ENCODE measurements around the gene CENPC. TPM values are rescaled to one million over a fixed set of nuclear protein-coding genes. Genes with fewer than 3 reads are reported as not detected.

Gene CENPC
- total RNA-seq, result 10 to 100 TPM; 33.2 to 33.7 TPM

GRCh38 chr4:67545199-67546003 is at the start of gene CENPC:
Gene CENPC (minus strand): TSS chr4:67545503. CDS start chr4:67545355, 148 bp downstream.
- Mint-ChIP-seq H3K27ac (peak within 1 kb of the TSS; percentile 97), H3K36me3 (ENCODE audit: low read depth) (peaks cover 36% of the 10 kb centered on the region), H3K27me3 (ENCODE audit: low read depth) (no peaks in the 10 kb centered on the region), H3K4me1 (ENCODE audit: low read depth) (peaks cover 37% of the 10 kb centered on the region), H3K4me3 (peak within 1 kb of the TSS; percentile 97), H3K9me3 (ENCODE audit: insufficient read depth) (no peaks in the 10 kb centered on the region)
- peak; percentile 98 for ATAC-seq
- ChIA-PET CTCF (interaction anchor here (1.1 to 2.4 kb wide), 4 partner anchors 80 to 201 kb away, joined by 3 to 9 read pairs (median 5); partner anchors contain the start of gene UBA6), POLR2A (interaction anchor here (0.6 to 3.1 kb wide), 12 partner anchors 8 to 804 kb away, joined by 3 to 27 read pairs (median 4); partner anchors contain the start of genes UBA6 and YTHDC1)
- DNase-seq, result peak; percentile 98

- no peaks in the 10 kb centered on the region for H3K9me3 Mint-ChIP-seq (ENCODE audit: insufficient read depth)
- peaks cover 52% of the 10 kb centered on the region for H3K36me3 Mint-ChIP-seq (ENCODE audit: low read depth)
- no peaks in the 10 kb centered on the region for H3K4me1 Mint-ChIP-seq (ENCODE audit: low read depth)
- H3K27me3 Mint-ChIP-seq (ENCODE audit: low read depth), result no peaks in the 10 kb centered on the region
- no peak overlapping the region for H3K4me3 Mint-ChIP-seq
- DNase-seq, result no peak
- no peak overlapping the region for H3K27ac Mint-ChIP-seq
- no peak for ATAC-seq
- POLR2A ChIA-PET, result interaction anchor here (0.9 kb wide), 1 partner anchor 9 kb away, joined by 3 read pairs; no protein-coding TSS in a partner anchor
- CTCF ChIA-PET, result no interaction called here
These were observed 48.5 kb upstream of the CENPC start for GRCh38 chr4:67593741-67594175.

- ATAC-seq, result no peak
- peaks cover 47% of the 10 kb centered on the region for H3K36me3 Mint-ChIP-seq (ENCODE audit: low read depth)
- DNase-seq, result no peak
- H3K4me3 Mint-ChIP-seq, result no peak overlapping the region
- ChIA-PET CTCF (interaction anchor here (1.1 kb wide), 1 partner anchor 19 kb away, joined by 3 read pairs; no protein-coding TSS in a partner anchor), POLR2A (interaction anchor here (1.0 kb wide), 1 partner anchor 113 kb away, joined by 5 read pairs; no protein-coding TSS in a partner anchor)
- peaks cover 2% of the 10 kb centered on the region for H3K4me1 Mint-ChIP-seq (ENCODE audit: low read depth)
- no peaks in the 10 kb centered on the region for H3K27me3 Mint-ChIP-seq (ENCODE audit: low read depth)
- H3K9me3 Mint-ChIP-seq (ENCODE audit: insufficient read depth), result no peaks in the 10 kb centered on the region
- H3K27ac Mint-ChIP-seq, result no peak overlapping the region
These were observed 41.9 kb upstream of the CENPC start for GRCh38 chr4:67587156-67587555.

GRCh38 chr4:67584496-67584895 is 39.2 kb upstream of the CENPC start:
- DNase-seq, result no peak
- ChIA-PET POLR2A (interaction anchor here (1.2 kb wide), 1 partner anchor 82 kb away, joined by 3 read pairs; no protein-coding TSS in a partner anchor), CTCF (interaction anchor here (0.7 kb wide), 1 partner anchor 31 kb away, joined by 5 read pairs; no protein-coding TSS in a partner anchor)
- no peaks in the 10 kb centered on the region for H3K9me3 Mint-ChIP-seq (ENCODE audit: insufficient read depth)
- no peak overlapping the region for H3K27ac Mint-ChIP-seq
- H3K4me3 Mint-ChIP-seq, result no peak overlapping the region
- peaks cover 20% of the 10 kb centered on the region for H3K4me1 Mint-ChIP-seq (ENCODE audit: low read depth)
- H3K27me3 Mint-ChIP-seq (ENCODE audit: low read depth), result no peaks in the 10 kb centered on the region
- H3K36me3 Mint-ChIP-seq (ENCODE audit: low read depth), result peaks cover 53% of the 10 kb centered on the region
- no peak for ATAC-seq

- Mint-ChIP-seq H3K4me1 (ENCODE audit: low read depth) (peaks cover 24% of the 10 kb centered on the region), H3K27me3 (ENCODE audit: low read depth) (no peaks in the 10 kb centered on the region), H3K9me3 (ENCODE audit: insufficient read depth) (peaks cover 5% of the 10 kb centered on the region), H3K27ac (peak overlapping the region; percentile 78), H3K36me3 (ENCODE audit: low read depth) (peaks cover 56% of the 10 kb centered on the region), H3K4me3 (peak overlapping the region; percentile 20)
- no peak for DNase-seq
- ATAC-seq, result peak; percentile 29
- POLR2A ChIA-PET, result interaction anchor here (1.6 kb wide), 1 partner anchor 121 kb away, joined by 3 read pairs; no protein-coding TSS in a partner anchor
- CTCF ChIA-PET, result interaction anchor here (1.0 to 2.1 kb wide), 3 partner anchors 11 to 327 kb away, joined by 3 to 5 read pairs (median 4); no protein-coding TSS in a partner anchor
These were observed 36.6 kb upstream of the CENPC start for GRCh38 chr4:67581913-67582312.

- CTCF ChIA-PET, result interaction anchor here (1.0 to 2.1 kb wide), 3 partner anchors 10 to 328 kb away, joined by 3 to 5 read pairs (median 4); no protein-coding TSS in a partner anchor
- DNase-seq, result peak; percentile 50
- peak overlapping the region; percentile 78 for H3K27ac Mint-ChIP-seq
These were observed 36.0 kb upstream of the CENPC start for GRCh38 chr4:67581208-67581857.

GRCh38 chr4:67580577-67580976 is 35.3 kb upstream of the CENPC start:
- H3K4me1 Mint-ChIP-seq (ENCODE audit: low read depth), result peaks cover 32% of the 10 kb centered on the region
- DNase-seq (no peak), ATAC-seq (no peak)
- ChIA-PET POLR2A (interaction anchor here (1.2 to 1.6 kb wide), 2 partner anchors 35 to 122 kb away, joined by 3 to 4 read pairs; partner anchors contain the start of gene CENPC), CTCF (interaction anchor here (1.0 to 2.1 kb wide), 3 partner anchors 10 to 31 kb away, joined by 3 to 5 read pairs (median 4); no protein-coding TSS in a partner anchor)
- peak overlapping the region; percentile 78 for H3K27ac Mint-ChIP-seq
- H3K4me3 Mint-ChIP-seq, result no peak overlapping the region
- no peaks in the 10 kb centered on the region for H3K27me3 Mint-ChIP-seq (ENCODE audit: low read depth)
- peaks cover 5% of the 10 kb centered on the region for H3K9me3 Mint-ChIP-seq (ENCODE audit: insufficient read depth)
- peaks cover 57% of the 10 kb centered on the region for H3K36me3 Mint-ChIP-seq (ENCODE audit: low read depth)

More at GRCh38 chr4:67581208-67581857, 36.0 kb upstream of the CENPC start:
- peak overlapping the region; percentile 48 for H3K4me3 Mint-ChIP-seq
- H3K27me3 Mint-ChIP-seq (ENCODE audit: low read depth), result no peaks in the 10 kb centered on the region
- peak; percentile 90 for ATAC-seq
- H3K4me1 Mint-ChIP-seq (ENCODE audit: low read depth), result peaks cover 26% of the 10 kb centered on the region
- POLR2A ChIA-PET, result interaction anchor here (1.2 to 1.6 kb wide), 2 partner anchors 36 to 122 kb away, joined by 3 to 4 read pairs; partner anchors contain the start of gene CENPC
- peaks cover 56% of the 10 kb centered on the region for H3K36me3 Mint-ChIP-seq (ENCODE audit: low read depth)
- H3K9me3 Mint-ChIP-seq (ENCODE audit: insufficient read depth), result peaks cover 5% of the 10 kb centered on the region

- Mint-ChIP-seq H3K27ac (no peak overlapping the region), H3K4me1 (ENCODE audit: low read depth) (peaks cover 52% of the 10 kb centered on the region), H3K36me3 (ENCODE audit: low read depth) (peaks cover 58% of the 10 kb centered on the region), H3K27me3 (ENCODE audit: low read depth) (no peaks in the 10 kb centered on the region), H3K9me3 (ENCODE audit: insufficient read depth) (peaks cover 5% of the 10 kb centered on the region), H3K4me3 (no peak overlapping the region)
- POLR2A ChIA-PET, result interaction anchor here (0.8 kb wide), 1 partner anchor 126 kb away, joined by 3 read pairs; no protein-coding TSS in a partner anchor
- CTCF ChIA-PET, result no interaction called here
- DNase-seq (no peak), ATAC-seq (no peak)
These were observed 31.2 kb upstream of the CENPC start for GRCh38 chr4:67576538-67576937.

- H3K9me3 Mint-ChIP-seq (ENCODE audit: insufficient read depth), result peaks cover 5% of the 10 kb centered on the region
- ChIA-PET CTCF (no interaction called here), POLR2A (interaction anchor here (0.8 kb wide), 1 partner anchor 126 kb away, joined by 3 read pairs; no protein-coding TSS in a partner anchor)
- H3K27me3 Mint-ChIP-seq (ENCODE audit: low read depth), result no peaks in the 10 kb centered on the region
- peaks cover 49% of the 10 kb centered on the region for H3K4me1 Mint-ChIP-seq (ENCODE audit: low read depth)
- no peak for DNase-seq
- ATAC-seq, result no peak
- peak overlapping the region; percentile 48 for H3K4me3 Mint-ChIP-seq
- H3K36me3 Mint-ChIP-seq (ENCODE audit: low read depth), result peaks cover 57% of the 10 kb centered on the region
- H3K27ac Mint-ChIP-seq, result peak overlapping the region; percentile 37
These were observed 30.8 kb upstream of the CENPC start for GRCh38 chr4:67576059-67576466.

- ATAC-seq (peak; percentile 77), DNase-seq (no peak)
- H3K36me3 Mint-ChIP-seq (ENCODE audit: low read depth), result peaks cover 52% of the 10 kb centered on the region
- H3K4me3 Mint-ChIP-seq, result peak overlapping the region; percentile 48
- H3K9me3 Mint-ChIP-seq (ENCODE audit: insufficient read depth), result peaks cover 5% of the 10 kb centered on the region
- ChIA-PET CTCF (interaction anchor here (0.6 kb wide), 1 partner anchor 58 kb away, joined by 3 read pairs; no protein-coding TSS in a partner anchor), POLR2A (no interaction called here)
- peak overlapping the region; percentile 72 for H3K27ac Mint-ChIP-seq
- H3K27me3 Mint-ChIP-seq (ENCODE audit: low read depth), result no peaks in the 10 kb centered on the region
- H3K4me1 Mint-ChIP-seq (ENCODE audit: low read depth), result peaks cover 44% of the 10 kb centered on the region
These were observed 30.1 kb upstream of the CENPC start for GRCh38 chr4:67575232-67576058.

All from activated CD8-positive, alpha-beta T cell treated with anti-CD3 and anti-CD28 coated beads, Interleukin-2, amount 10 ng/mL, durations not matched to agents 7 days and 5 days (primary cell).